Type B pancreatic cell (in vitro differentiated cells): Measurements from ENCODE around the gene CHDH. TPM values are rescaled to one million over a fixed set of nuclear protein-coding genes. Genes with fewer than 3 reads are reported as not detected.

Experiments
- DNase-seq: peaks from one replicate; pipeline ENCODE4 v3.0.0; 2021; ENCODE audit warnings: mixed read lengths; ENCODE audit not compliant: unreplicated experiment; ENCODE audit errors: extremely low spot score
- H3K27ac Mint-ChIP-seq: 2 replicates; pipeline ENCODE4 v1.8.0; 2021; ENCODE audit warnings: mild to moderate bottlenecking, mixed read lengths
- H3K27me3 Mint-ChIP-seq: 2 replicates; pipeline ENCODE4 v1.8.0; 2021; ENCODE audit warnings: mixed read lengths
- H3K36me3 Mint-ChIP-seq: 2 replicates; pipeline ENCODE4 v1.8.0; 2021; ENCODE audit warnings: mixed read lengths
- H3K4me1 Mint-ChIP-seq: one replicate; pipeline ENCODE4 v1.8.0; 2021; ENCODE audit warnings: mixed read lengths; ENCODE audit not compliant: unreplicated experiment
- H3K4me3 Mint-ChIP-seq: 2 replicates; pipeline ENCODE4 v1.8.0; 2021; ENCODE audit warnings: mild to moderate bottlenecking, mixed read lengths
- H3K9me3 Mint-ChIP-seq: 2 replicates; pipeline ENCODE4 v1.8.0; 2021; ENCODE audit warnings: mixed read lengths
- long read RNA-seq: library from polyadenylated mRNA; unstranded; transcript quantifications from one replicate; pipeline ENCODE4 v2.0.0, GENCODE V29; 2020
- total RNA-seq: library from RNA; stranded (reverse); gene quantifications from 2 replicates; pipeline ENCODE4 v1.2.1, GENCODE V29; 2021; ENCODE audit warnings: low replicate concordance
- TF ChIP-seq, protein P1 (sequence below): fragments of 200-600 bp; sonication (generic); conservative IDR thresholded peaks from 2 replicates; pipeline ENCODE4 v1.5.0; 2021; ENCODE audit warnings: antibody characterized with exemption, mild to moderate bottlenecking

Gene CHDH, protein sequence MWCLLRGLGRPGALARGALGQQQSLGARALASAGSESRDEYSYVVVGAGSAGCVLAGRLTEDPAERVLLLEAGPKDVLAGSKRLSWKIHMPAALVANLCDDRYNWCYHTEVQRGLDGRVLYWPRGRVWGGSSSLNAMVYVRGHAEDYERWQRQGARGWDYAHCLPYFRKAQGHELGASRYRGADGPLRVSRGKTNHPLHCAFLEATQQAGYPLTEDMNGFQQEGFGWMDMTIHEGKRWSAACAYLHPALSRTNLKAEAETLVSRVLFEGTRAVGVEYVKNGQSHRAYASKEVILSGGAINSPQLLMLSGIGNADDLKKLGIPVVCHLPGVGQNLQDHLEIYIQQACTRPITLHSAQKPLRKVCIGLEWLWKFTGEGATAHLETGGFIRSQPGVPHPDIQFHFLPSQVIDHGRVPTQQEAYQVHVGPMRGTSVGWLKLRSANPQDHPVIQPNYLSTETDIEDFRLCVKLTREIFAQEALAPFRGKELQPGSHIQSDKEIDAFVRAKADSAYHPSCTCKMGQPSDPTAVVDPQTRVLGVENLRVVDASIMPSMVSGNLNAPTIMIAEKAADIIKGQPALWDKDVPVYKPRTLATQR
- 8.0 and 9.6 TPM in 2 replicates for total RNA-seq
- long read RNA-seq, partial matches to known transcripts, result 3 of 7 reads
- long read RNA-seq, other reads (novel, unspliced or antisense), result 4 of 7 reads

DNA sequence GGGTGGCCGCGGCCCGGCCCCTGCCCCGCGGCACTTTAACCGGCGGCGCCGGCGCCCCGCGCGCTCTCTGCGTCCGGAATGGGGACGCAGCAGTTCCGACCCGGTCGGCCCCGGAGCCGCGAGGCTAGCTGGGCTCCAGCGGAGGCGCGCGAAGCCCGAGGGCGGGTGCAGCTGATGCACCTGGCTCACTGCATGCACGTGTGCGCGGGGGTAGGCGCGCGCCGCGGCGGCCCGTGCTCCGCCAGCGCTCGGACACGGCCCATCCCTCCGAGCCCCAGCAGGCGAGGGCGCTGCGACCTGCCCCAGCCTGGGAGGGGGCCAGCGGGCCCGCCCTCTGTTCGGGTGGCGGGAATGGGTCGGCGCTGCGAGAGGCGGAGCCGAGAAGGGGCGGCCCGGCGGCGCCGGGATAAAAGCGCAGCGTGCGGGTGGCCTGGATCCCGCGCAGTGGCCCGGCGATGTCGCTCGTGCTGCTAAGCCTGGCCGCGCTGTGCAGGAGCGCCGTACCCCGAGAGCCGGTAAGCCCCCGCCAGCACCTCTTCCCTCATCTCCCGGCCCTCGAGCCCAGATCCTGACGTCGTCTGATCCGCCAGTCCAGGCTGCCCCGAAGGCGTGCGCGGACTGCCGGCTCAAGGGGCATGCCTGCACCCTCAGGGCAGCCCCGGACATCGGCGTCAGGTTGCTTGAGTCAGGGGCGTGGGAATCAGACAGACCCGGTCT is at the start of gene CHDH, which contains the start of gene IL17RB:
TSS of gene CHDH (minus strand) at position 286 of the 717 bp plus-strand sequence. CDS start 22,411 bp downstream, outside the sequence.
TSS of gene IL17RB (plus strand) at position 435 of the 717 bp plus-strand sequence. CDS start at position 456, 21 bp downstream.
- no peak within 1 kb of the TSS for H3K27ac Mint-ChIP-seq
- DNase-seq, result no peak
- H3K4me1 Mint-ChIP-seq, result peaks cover 30% of the 10 kb centered on the region
- peaks cover 21% of the 10 kb centered on the region for H3K27me3 Mint-ChIP-seq
- H3K36me3 Mint-ChIP-seq, result peaks cover 9% of the 10 kb centered on the region
- H3K4me3 Mint-ChIP-seq, result peak within 1 kb of the TSS; percentile 84
- no peaks in the 10 kb centered on the region for H3K9me3 Mint-ChIP-seq
- TF ChIP-seq, protein P1, sequence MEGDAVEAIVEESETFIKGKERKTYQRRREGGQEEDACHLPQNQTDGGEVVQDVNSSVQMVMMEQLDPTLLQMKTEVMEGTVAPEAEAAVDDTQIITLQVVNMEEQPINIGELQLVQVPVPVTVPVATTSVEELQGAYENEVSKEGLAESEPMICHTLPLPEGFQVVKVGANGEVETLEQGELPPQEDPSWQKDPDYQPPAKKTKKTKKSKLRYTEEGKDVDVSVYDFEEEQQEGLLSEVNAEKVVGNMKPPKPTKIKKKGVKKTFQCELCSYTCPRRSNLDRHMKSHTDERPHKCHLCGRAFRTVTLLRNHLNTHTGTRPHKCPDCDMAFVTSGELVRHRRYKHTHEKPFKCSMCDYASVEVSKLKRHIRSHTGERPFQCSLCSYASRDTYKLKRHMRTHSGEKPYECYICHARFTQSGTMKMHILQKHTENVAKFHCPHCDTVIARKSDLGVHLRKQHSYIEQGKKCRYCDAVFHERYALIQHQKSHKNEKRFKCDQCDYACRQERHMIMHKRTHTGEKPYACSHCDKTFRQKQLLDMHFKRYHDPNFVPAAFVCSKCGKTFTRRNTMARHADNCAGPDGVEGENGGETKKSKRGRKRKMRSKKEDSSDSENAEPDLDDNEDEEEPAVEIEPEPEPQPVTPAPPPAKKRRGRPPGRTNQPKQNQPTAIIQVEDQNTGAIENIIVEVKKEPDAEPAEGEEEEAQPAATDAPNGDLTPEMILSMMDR, result no peak

DNA sequence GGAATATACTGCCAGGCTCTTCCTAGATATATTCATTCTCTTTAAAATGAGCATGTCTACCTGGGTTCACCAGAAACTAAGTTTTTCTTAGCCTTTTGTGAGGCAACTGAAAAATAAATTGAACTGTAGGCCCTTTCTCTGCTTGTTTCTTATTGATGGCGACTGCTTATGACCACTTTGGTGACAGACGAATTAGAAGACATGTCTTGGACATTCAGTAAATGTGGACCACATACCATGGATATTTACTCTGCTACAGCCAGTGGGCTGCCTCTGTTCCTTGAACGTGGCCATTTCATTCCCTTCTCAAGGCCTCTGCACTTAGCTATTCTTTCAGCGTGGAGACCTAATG is 46.0 kb upstream of the CHDH start:
- peaks cover 6% of the 10 kb centered on the region for H3K9me3 Mint-ChIP-seq
- TF ChIP-seq, protein P1, result no peak
- peaks cover 27% of the 10 kb centered on the region for H3K27me3 Mint-ChIP-seq
- H3K27ac Mint-ChIP-seq, result peak overlapping the region; percentile 99
- no peak for DNase-seq
- peaks cover 13% of the 10 kb centered on the region for H3K36me3 Mint-ChIP-seq
- H3K4me1 Mint-ChIP-seq, result peaks cover 34% of the 10 kb centered on the region
- peak overlapping the region; percentile 98 for H3K4me3 Mint-ChIP-seq

DNA sequence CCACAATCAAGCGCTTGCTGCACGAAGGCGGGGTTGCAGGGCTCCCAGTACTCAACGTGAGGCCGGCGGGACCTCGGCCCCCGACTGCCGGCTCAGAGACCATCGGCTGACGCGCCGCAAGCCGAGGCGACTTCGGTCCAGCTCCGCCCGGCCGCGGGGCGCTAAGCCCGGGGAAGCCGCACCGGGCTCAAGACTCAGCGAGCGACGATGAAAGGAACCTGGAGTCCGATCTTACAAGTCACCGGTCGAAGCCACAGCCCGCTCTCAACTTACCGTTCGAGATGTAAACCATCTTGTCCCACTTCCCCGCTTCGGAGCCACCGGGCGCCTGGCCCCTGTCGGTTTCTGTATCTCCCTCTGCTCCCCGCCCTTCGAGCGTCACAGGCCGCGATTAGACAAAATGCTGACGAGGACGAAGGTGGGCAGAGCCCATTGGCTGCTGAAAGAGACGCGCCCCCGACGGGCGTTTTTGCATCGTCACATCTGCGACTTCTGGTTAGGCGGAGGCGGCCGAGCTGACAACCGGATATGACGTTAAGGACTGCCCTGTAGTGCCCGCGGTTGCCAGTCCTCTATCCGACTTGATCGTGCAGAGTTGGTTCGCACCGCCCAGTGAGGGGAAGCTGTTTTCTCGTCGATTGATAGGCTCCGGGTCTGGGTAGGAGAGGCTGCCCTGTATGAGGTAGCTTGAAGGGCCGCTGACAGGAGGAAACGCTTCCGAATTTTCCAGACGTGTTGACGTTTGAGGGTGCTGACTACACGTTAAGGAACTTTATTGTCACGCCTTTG is 45.5 kb upstream of the CHDH start, which contains the start of gene SELENOK:
TSS of gene SELENOK (minus strand) at position 363 of the 789 bp plus-strand sequence.
- peaks cover 23% of the 10 kb centered on the region for H3K27me3 Mint-ChIP-seq
- DNase-seq, result peak; percentile 98
- H3K27ac Mint-ChIP-seq, result peak within 1 kb of the TSS; percentile 99
- peak within 1 kb of the TSS; percentile 98 for H3K4me3 Mint-ChIP-seq
- peaks cover 34% of the 10 kb centered on the region for H3K4me1 Mint-ChIP-seq
- H3K9me3 Mint-ChIP-seq, result peaks cover 6% of the 10 kb centered on the region
- H3K36me3 Mint-ChIP-seq, result peaks cover 13% of the 10 kb centered on the region
- TF ChIP-seq, protein P1, result no peak

DNA sequence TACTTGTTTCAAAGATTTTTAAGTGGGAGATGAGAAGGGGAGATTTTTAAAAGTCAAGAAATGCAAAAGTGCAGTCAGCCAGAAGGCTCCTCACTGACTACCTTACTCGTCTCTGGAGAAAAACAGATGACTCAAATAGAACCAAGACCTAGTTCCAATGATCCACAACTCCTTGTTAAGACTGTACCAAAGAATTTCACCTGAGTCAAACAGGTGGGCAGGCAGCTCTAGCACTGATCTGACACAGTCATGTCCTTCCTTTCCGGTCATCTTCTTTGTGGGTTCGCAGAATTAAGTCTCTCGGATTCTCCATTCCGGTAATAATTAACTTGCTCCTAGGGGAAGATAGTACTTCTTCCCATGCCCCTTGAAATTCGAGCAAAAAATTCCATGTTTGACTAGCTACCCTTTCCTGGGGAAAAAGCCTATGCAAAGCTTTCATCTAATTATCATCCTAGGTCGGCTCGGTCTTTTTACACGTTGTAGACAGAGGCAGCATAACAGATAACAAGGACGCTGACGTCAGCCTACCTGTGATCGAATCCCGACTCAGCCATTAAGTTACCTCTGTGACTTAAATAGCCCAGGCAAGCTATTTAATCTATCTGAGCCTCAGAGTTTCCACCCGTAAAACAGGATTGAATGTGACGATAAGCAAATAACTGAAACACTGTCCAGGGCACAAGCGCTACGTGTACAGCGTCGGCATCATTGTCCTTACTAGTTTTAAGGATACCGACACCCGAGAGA is 44.7 kb upstream of the CHDH start:
- H3K27ac Mint-ChIP-seq, result peak overlapping the region; percentile 99
- H3K4me1 Mint-ChIP-seq, result peaks cover 34% of the 10 kb centered on the region
- H3K4me3 Mint-ChIP-seq, result peak overlapping the region; percentile 98
- H3K9me3 Mint-ChIP-seq, result peaks cover 6% of the 10 kb centered on the region
- DNase-seq, result no peak
- peaks cover 13% of the 10 kb centered on the region for H3K36me3 Mint-ChIP-seq
- TF ChIP-seq, protein P1, result no peak
- H3K27me3 Mint-ChIP-seq, result peaks cover 18% of the 10 kb centered on the region
